RWPE1 (cell line): Measurements from ENCODE around the gene MAML3.

Source experiments
- CTCF ChIA-PET: fragments of 350-600 bp; sonication (Branson Sonifier 250); formaldehyde crosslinking; extraction: SDS; loops from one replicate; lab custom pipeline; 2021; lab: Yijun Ruan, JAX
- POLR2A ChIA-PET: fragments of 400-600 bp; formaldehyde crosslinking; extraction: SDS; loops from one replicate; lab custom pipeline; 2020; ENCODE audit warnings: antibody characterized with exemption; ENCODE audit not compliant: low non-redundant PET; lab: Yijun Ruan, JAX
- DNase-seq: peaks from one replicate; pipeline ENCODE4 v3.0.0; 2012; ENCODE audit warnings: low spot score
- H3K27ac ChIP-seq: fragments of 450-650 bp; 2 replicates; pipeline ENCODE4 v1.5.1; 2017
- CTCF ChIP-seq: fragments of 450-650 bp; conservative IDR thresholded peaks from 2 replicates; pipeline ENCODE4 v1.5.1; 2017; ENCODE audit warnings: low read depth, mild to moderate bottlenecking

The MAML3 gene

GRCh38 chr4:139913995-139914598 lies 239.9 kb downstream of the MAML3 start:
- CTCF ChIA-PET, result interaction anchor here (0.7 kb wide), 1 partner anchor 24 kb away, joined by 3 read pairs; no protein-coding TSS in a partner anchor
- H3K27ac ChIP-seq, result no peak overlapping the region
- no peak for TF ChIP-seq CTCF
- no peak for DNase-seq
- POLR2A ChIA-PET, result no interaction called here

GRCh38 chr4:139913398-139913990 lies 240.5 kb downstream of the MAML3 start:
- TF ChIP-seq CTCF, result no peak
- no peak for DNase-seq
- no peak overlapping the region for H3K27ac ChIP-seq
- POLR2A ChIA-PET, result no interaction called here
- CTCF ChIA-PET, result no interaction called here

GRCh38 chr4:139912445-139912844 lies 241.5 kb downstream of the MAML3 start:
- CTCF ChIA-PET, result interaction anchor here (0.7 kb wide), 1 partner anchor 20 kb away, joined by 3 read pairs; no protein-coding TSS in a partner anchor
- no peak overlapping the region for H3K27ac ChIP-seq
- no peak for TF ChIP-seq CTCF
- POLR2A ChIA-PET, result no interaction called here
- DNase-seq, result no peak

- no peak for TF ChIP-seq CTCF
- CTCF ChIA-PET, result no interaction called here
- DNase-seq, result no peak
- POLR2A ChIA-PET, result no interaction called here
- H3K27ac ChIP-seq, result no peak overlapping the region
Measured at GRCh38 chr4:139910106-139910505, 243.9 kb downstream of the MAML3 start.

- ChIA-PET POLR2A (no interaction called here), CTCF (interaction anchor here (0.8 kb wide), 1 partner anchor 51 kb away, joined by 3 read pairs; no protein-coding TSS in a partner anchor)
- no peak for DNase-seq
Measured at GRCh38 chr4:139908636-139909437, 245.1 kb downstream of the MAML3 start.

More at GRCh38 chr4:139908636-139909437, 245.1 kb downstream of the MAML3 start:
- no peak overlapping the region for H3K27ac ChIP-seq
- no peak for TF ChIP-seq CTCF
